ENCODE data around the gene RAP1GAP2.

DNA sequence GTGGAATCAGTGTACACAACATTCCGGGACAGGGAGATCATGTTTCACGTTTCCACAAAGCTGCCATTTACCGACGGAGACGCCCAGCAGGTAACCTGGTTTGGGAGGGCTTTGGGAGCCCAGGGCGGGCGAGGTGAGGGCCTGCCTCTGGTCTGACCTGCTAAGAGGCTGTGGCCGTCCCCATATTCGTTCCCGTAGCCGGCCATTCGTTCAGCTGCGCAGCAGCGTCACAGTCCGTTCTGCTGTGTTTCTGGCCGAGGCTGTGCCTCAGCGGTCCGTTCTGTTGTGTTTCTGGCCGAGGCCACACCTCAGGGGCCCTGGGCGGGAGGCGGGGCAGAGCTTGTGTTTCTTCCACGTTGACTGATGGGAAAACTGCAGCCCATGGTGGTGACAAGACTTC is 199.1 kb downstream of the RAP1GAP2 start:
- TF ChIP-seq CTCF (IDR thresholded peaks at IDR 0.05; ENCODE audit: low read depth, low read length, poor library complexity, severe bottlenecking) (no peak), EZH2phosphoT487 (IDR thresholded peaks at IDR 0.05; ENCODE audit: borderline replicate concordance, low read length) (no peak)

Measured in DOHH2 (cell line).